ENCODE data around the gene SDHD. TPM values are rescaled to one million over a fixed set of nuclear protein-coding genes. Genes with fewer than 3 reads are reported as not detected.
"Not testable (repeated sequence)": the region's sequence is repeated elsewhere in the genome, so short reads cannot be mapped to it uniquely, and the experiment has no call there.

Gene SDHD
- total and polyA plus RNA-seq, 2 experiments from 2014 or later: 151 to 158 TPM

DNA sequence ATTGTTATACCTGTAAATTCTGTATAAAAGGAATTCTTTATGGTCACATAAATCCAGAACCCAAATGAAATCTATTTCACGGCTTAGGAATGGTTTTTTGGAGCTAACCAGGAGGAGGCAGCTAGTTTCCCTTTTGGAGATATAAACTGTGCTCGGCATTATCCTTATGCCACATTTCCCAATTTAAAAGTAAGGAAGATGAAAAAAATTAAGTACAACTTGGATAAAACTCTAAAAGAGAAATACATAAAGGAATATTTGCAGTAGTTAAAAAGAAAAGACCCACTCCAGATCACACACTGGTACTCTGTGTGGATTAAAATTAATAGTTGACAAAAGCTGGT, 43.7 kb upstream of the SDHD start:
- no peak for DNase-seq (ENCODE audit: low spot score)
- Histone ChIP-seq H4K20me1 (ENCODE audit: insufficient read depth, poor library complexity, severe bottlenecking) (no peaks in the 10 kb centered on the region), H3K27me3 (no peaks in the 10 kb centered on the region), H3K9me2 (replicated peaks; ENCODE audit: insufficient read depth) (no peaks in the 10 kb centered on the region), H3K36me3 (replicated peaks; ENCODE audit: insufficient read depth, low read depth) (no peaks in the 10 kb centered on the region), H3K79me2 (peaks cover 3% of the 10 kb centered on the region), H3K4me3 (no peak overlapping the region), H3K27ac (peak overlapping the region; percentile 44), H2AFZ (no peak overlapping the region), H3K9me3 (ENCODE audit: low read depth) (no peaks in the 10 kb centered on the region), H3K4me1 (ENCODE audit: insufficient read depth) (no peaks in the 10 kb centered on the region), H3K4me2 (no peak overlapping the region)
- 97% methylated on average over 2 of the region's 2 CpGs for WGBS (ENCODE audit: low lambda C conversion rate, missing lambda C conversion rate)
- no peak for TF ChIP-seq EZH2phosphoT487 (IDR thresholded peaks at IDR 0.05; ENCODE audit: low read depth, severe bottlenecking, unreplicated experiment)
- no peak for TF ChIP-seq EZH2 (IDR thresholded peaks at IDR 0.05; ENCODE audit: borderline replicate concordance)
- TF ChIP-seq, protein P1, sequence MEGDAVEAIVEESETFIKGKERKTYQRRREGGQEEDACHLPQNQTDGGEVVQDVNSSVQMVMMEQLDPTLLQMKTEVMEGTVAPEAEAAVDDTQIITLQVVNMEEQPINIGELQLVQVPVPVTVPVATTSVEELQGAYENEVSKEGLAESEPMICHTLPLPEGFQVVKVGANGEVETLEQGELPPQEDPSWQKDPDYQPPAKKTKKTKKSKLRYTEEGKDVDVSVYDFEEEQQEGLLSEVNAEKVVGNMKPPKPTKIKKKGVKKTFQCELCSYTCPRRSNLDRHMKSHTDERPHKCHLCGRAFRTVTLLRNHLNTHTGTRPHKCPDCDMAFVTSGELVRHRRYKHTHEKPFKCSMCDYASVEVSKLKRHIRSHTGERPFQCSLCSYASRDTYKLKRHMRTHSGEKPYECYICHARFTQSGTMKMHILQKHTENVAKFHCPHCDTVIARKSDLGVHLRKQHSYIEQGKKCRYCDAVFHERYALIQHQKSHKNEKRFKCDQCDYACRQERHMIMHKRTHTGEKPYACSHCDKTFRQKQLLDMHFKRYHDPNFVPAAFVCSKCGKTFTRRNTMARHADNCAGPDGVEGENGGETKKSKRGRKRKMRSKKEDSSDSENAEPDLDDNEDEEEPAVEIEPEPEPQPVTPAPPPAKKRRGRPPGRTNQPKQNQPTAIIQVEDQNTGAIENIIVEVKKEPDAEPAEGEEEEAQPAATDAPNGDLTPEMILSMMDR (IDR thresholded peaks at IDR 0.05; ENCODE audit: poor library complexity): no peak

DNA sequence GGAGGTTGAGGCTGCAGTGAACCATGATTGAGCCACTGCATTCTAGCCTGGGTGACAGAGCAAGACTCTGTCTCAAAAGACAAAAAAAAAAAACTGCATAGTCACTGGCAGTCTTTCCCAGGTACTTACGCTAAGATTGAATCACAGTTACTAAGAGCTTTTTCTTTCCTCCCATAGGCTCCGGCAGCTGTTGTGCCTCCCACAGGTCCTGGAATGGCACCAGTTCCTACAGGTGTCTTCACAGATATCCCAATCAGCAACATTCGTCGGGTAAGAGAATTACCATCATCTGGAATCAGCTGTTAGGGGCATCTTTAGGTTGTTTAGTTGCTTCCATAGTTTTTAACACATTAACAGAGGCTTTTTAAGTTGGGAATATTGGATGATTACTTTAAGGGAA, 41.7 kb upstream of the SDHD start:
- Histone ChIP-seq H3K4me3 (no peak overlapping the region), H3K4me1 (ENCODE audit: insufficient read depth) (no peaks in the 10 kb centered on the region), H3K9me3 (ENCODE audit: low read depth) (no peaks in the 10 kb centered on the region), H2AFZ (no peak overlapping the region), H3K4me2 (no peak overlapping the region), H3K36me3 (replicated peaks; ENCODE audit: insufficient read depth, low read depth) (no peaks in the 10 kb centered on the region), H3K79me2 (no peaks in the 10 kb centered on the region), H3K27ac (no peak overlapping the region), H3K9me2 (replicated peaks; ENCODE audit: insufficient read depth) (no peaks in the 10 kb centered on the region), H4K20me1 (ENCODE audit: insufficient read depth, poor library complexity, severe bottlenecking) (no peaks in the 10 kb centered on the region), H3K27me3 (no peaks in the 10 kb centered on the region)
- TF ChIP-seq EZH2phosphoT487 (IDR thresholded peaks at IDR 0.05; ENCODE audit: low read depth, severe bottlenecking, unreplicated experiment) (no peak), EZH2 (IDR thresholded peaks at IDR 0.05; ENCODE audit: borderline replicate concordance) (no peak)
- TF ChIP-seq, protein P1 (IDR thresholded peaks at IDR 0.05; ENCODE audit: poor library complexity): no peak
- DNase-seq (ENCODE audit: low spot score): no peak
- 97% methylated on average over 4 of the region's 4 CpGs for WGBS (ENCODE audit: low lambda C conversion rate, missing lambda C conversion rate)

DNA sequence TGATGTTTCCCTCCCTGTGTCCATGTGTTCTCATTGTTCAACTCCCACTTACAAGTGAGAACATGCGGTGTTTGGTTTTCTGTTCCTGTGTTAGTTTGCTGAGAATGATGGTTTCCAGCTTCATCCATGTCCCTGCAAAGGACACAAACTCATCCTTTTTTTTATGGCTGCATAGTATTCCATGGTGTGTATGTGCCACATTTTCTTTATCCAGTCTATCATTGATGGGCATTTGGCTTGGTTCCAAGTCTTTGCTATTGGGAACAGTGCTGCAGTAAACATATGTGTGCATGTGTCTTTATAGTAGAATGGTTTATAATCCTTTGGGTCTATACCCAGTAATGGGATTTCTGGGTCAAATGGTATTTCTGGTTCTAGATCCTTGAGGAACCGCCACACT, 40.0 kb upstream of the SDHD start:
- not testable (repeated sequence) for H3K4me3 ChIP-seq; H3K4me1 ChIP-seq (ENCODE audit: insufficient read depth); H2AFZ ChIP-seq; H3K9me3 ChIP-seq (ENCODE audit: low read depth); H3K36me3 ChIP-seq (replicated peaks; ENCODE audit: insufficient read depth, low read depth); H3K27ac ChIP-seq; H3K79me2 ChIP-seq; H3K4me2 ChIP-seq; H4K20me1 ChIP-seq (ENCODE audit: insufficient read depth, poor library complexity, severe bottlenecking); H3K27me3 ChIP-seq; H3K9me2 ChIP-seq (replicated peaks; ENCODE audit: insufficient read depth); DNase-seq (ENCODE audit: low spot score)
- 98% methylated on average over 2 of the region's 2 CpGs for WGBS (ENCODE audit: low lambda C conversion rate, missing lambda C conversion rate)

DNA sequence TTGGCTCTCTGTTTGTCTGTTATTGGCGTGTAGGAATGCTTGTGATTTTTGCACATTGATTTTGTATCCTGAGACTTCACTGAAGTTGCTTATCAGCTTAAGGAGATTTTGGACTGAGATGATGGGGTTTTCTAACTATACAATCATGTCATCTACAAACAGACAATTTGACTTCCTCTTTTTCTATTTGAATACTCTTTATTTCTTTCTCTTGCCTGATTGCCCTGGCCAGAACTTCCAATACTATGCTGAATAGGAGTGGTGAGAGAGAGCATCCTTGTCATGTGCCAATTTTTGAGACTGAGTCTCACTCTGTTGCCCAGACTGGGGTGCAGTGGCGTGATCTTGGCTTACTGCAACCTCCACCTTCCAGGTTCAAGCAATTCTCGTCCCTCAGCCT, 38.4 kb upstream of the SDHD start:
- H3K79me2 ChIP-seq; H3K36me3 ChIP-seq (replicated peaks; ENCODE audit: insufficient read depth, low read depth); DNase-seq (ENCODE audit: low spot score); H3K4me1 ChIP-seq (ENCODE audit: insufficient read depth); H3K4me3 ChIP-seq; H3K9me3 ChIP-seq (ENCODE audit: low read depth); H3K27ac ChIP-seq; H2AFZ ChIP-seq; H3K27me3 ChIP-seq; H3K4me2 ChIP-seq; H4K20me1 ChIP-seq (ENCODE audit: insufficient read depth, poor library complexity, severe bottlenecking); H3K9me2 ChIP-seq (replicated peaks; ENCODE audit: insufficient read depth): not testable (repeated sequence)
- 96% methylated on average over 3 of the region's 3 CpGs for WGBS (ENCODE audit: low lambda C conversion rate, missing lambda C conversion rate)

GRCh38 chr11:112049777-112050176, 36.9 kb upstream of the SDHD start:
- no peak overlapping the region for H3K4me2 ChIP-seq
- DNase-seq (ENCODE audit: low spot score): no peak
- H3K27me3 ChIP-seq: no peaks in the 10 kb centered on the region
- H3K36me3 ChIP-seq (replicated peaks; ENCODE audit: insufficient read depth, low read depth): no peaks in the 10 kb centered on the region
- H3K9me3 ChIP-seq (ENCODE audit: low read depth): no peaks in the 10 kb centered on the region
- H3K4me3 ChIP-seq: no peak overlapping the region
- H3K27ac ChIP-seq: no peak overlapping the region
- H3K79me2 ChIP-seq: no peaks in the 10 kb centered on the region
- H3K9me2 ChIP-seq (replicated peaks; ENCODE audit: insufficient read depth): no peaks in the 10 kb centered on the region
- WGBS (ENCODE audit: low lambda C conversion rate, missing lambda C conversion rate): 48% methylated on average over 2 of the region's 2 CpGs
- H4K20me1 ChIP-seq (ENCODE audit: insufficient read depth, poor library complexity, severe bottlenecking): no peaks in the 10 kb centered on the region
- no peak overlapping the region for H2AFZ ChIP-seq
- TF ChIP-seq, protein P1 (IDR thresholded peaks at IDR 0.05; ENCODE audit: poor library complexity): no peak
- TF ChIP-seq EZH2 (IDR thresholded peaks at IDR 0.05; ENCODE audit: borderline replicate concordance) (no peak), EZH2phosphoT487 (IDR thresholded peaks at IDR 0.05; ENCODE audit: low read depth, severe bottlenecking, unreplicated experiment) (no peak)
- H3K4me1 ChIP-seq (ENCODE audit: insufficient read depth): no peaks in the 10 kb centered on the region

All from hepatocyte (in vitro differentiated cells).